Heart right ventricle (tissue), 16 donors: Measurements from ENCODE around the gene COL8A1. TPM values are rescaled to one million over a fixed set of nuclear protein-coding genes. Genes with fewer than 3 reads are reported as not detected.

Experiments used
- ATAC-seq, 8 donors: fragments of 200-7000 bp; cut with Tn5 transposase; one replicate each; pipeline ENCODE4 v1.9.1; 2020; ENCODE audit warnings: mild to moderate bottlenecking in 8 of 8, moderate library complexity in 8 of 8, moderate number of reproducible peaks in 1 of 8
- DNase-seq, 2 donors: peaks; one replicate each; pipeline ENCODE4 v3.0.0-alpha.2; 2020
- H3K27ac ChIP-seq, 10 donors: fragments of 200-600 bp; sonication (generic) in 2 of 10; one replicate each; pipeline versions ENCODE4 v1.5.0 to v1.8.0; 2020 to 2022; ENCODE audit warnings: mild to moderate bottlenecking in 3 of 10
- H3K27me3 ChIP-seq, 7 donors: fragments of 200-600 bp; one replicate each; pipeline ENCODE4 v1.8.0; 2021 to 2022; ENCODE audit warnings: mild to moderate bottlenecking in 2 of 7
- H3K36me3 ChIP-seq, 9 donors: fragments of 200-600 bp; sonication (generic) in 1 of 9; one replicate each; pipeline versions ENCODE4 v1.5.0 to v1.8.0; 2020 to 2022; ENCODE audit warnings: mild to moderate bottlenecking in 2 of 9
- H3K4me1 ChIP-seq, 9 donors: fragments of 200-600 bp; sonication (generic) in 1 of 9; one replicate each; pipeline versions ENCODE4 v1.5.0 to v1.8.0; 2020 to 2022; ENCODE audit warnings: mild to moderate bottlenecking in 4 of 9
- H3K4me3 ChIP-seq, 10 donors: fragments of 200-600 bp; sonication (generic) in 2 of 10; one replicate each; pipeline versions ENCODE4 v1.5.0 to v1.8.0; 2020 to 2022; ENCODE audit warnings: mild to moderate bottlenecking in 7 of 10, moderate library complexity in 2 of 10
- H3K9me3 ChIP-seq, 11 donors: fragments of 200-600 bp in 10 of 11; sonication (generic) in 2 of 11; one replicate each; pipeline versions ENCODE4 v1.5.0 to v1.8.0; 2013 to 2022; ENCODE audit warnings: mild to moderate bottlenecking in 2 of 11, control low read depth in 1 of 11, moderate library complexity in 1 of 11
- WGBS, 2 donors: extraction: QIAGEN DNeasy Blood & Tissue Kit; methylation state at CpG; one replicate each; pipeline ENCODE4 v1.1.7; 2013; ENCODE audit warnings: inconsistent platforms in 1 of 2; 5-methylcytosine and 5-hydroxymethylcytosine counted together
- intact Hi-C, 10 donors: fragments of 100-400 bp; cut with DNase I; formaldehyde crosslinking; loops; one replicate each; pipeline versions ENCODE4 v1.11.1 to v1.14.2; 2022
- polyA plus RNA-seq, 2 donors: library from polyadenylated mRNA; stranded (reverse); fragments of 200-250 nt; gene quantifications; one replicate each; pipeline ENCODE4 v1.2.3, GENCODE V29; 2013
- total RNA-seq, 10 donors: library from RNA; stranded (reverse); fragmentation: NEBNext Ultra II Directional in 3 of 10; extraction: Animal tissue kit (Norgen Biotek cat#: 25700) in 3 of 10; gene quantifications; one replicate each; pipeline versions ENCODE4 v1.2.1 to v1.2.4, GENCODE V29; 2021 to 2023
- TF ChIP-seq, protein P1 (sequence below), 9 donors: fragments of 200-600 bp; sonication (generic) in 2 of 9; IDR thresholded peaks; one replicate each; pipeline versions ENCODE4 v1.5.0 to v1.8.0; 2021 to 2022; ENCODE audit warnings: antibody characterized with exemption in 9 of 9, mild to moderate bottlenecking in 5 of 9, moderate library complexity in 1 of 9
- donor health status: Arrhythmogenic right ventricular cardiomyopathy.
- donor health status: ischemic (EF 13 %, LVEDD 7.1; RV severe dilation, severe dysfunction).
- donor health status: healthy with polysubstance abuse.
- donor health status: DM: no; HTN: yes; CAD: no.
- donor health status: DM: no; HTN: no; CAD: no.
- donor health status: ischemic (EF 25% LVEDD 6.9; RV normal size, moderate dysfunction).
- donor health status: ischemic (EF 25% LVEDD 5.7; RV mildly dilated, moderate dysfunction).
- donor health status: healthy.
- donor health status: DM: yes; HTN: yes; CAD: no.
- donor health status: Ischemic cardiomyopathy.
- donor health status: ischemic (EF 35%, LVEDD 5.7; RV mildly dilated, moderate dysfunction).
- donor health status: nonischemic (EF 11% LVEDD 7.7; RV severe dilation, severe dysfunction).
- donor health status: DM: yes; HTN: yes; CAD: no.
- donor health status: PGD.
- donor health status: ischemic (EF 29% LVEDD 5.4; RV normal size, mild dysfunction).
- donor health status: nonischemic (EF 23%, LVEDD 6.1; RV moderate dilation, normal function).

Gene COL8A1
- total and polyA plus RNA-seq, 12 donors = 7.5 to 32.2 (median 14.5) TPM

DNA sequence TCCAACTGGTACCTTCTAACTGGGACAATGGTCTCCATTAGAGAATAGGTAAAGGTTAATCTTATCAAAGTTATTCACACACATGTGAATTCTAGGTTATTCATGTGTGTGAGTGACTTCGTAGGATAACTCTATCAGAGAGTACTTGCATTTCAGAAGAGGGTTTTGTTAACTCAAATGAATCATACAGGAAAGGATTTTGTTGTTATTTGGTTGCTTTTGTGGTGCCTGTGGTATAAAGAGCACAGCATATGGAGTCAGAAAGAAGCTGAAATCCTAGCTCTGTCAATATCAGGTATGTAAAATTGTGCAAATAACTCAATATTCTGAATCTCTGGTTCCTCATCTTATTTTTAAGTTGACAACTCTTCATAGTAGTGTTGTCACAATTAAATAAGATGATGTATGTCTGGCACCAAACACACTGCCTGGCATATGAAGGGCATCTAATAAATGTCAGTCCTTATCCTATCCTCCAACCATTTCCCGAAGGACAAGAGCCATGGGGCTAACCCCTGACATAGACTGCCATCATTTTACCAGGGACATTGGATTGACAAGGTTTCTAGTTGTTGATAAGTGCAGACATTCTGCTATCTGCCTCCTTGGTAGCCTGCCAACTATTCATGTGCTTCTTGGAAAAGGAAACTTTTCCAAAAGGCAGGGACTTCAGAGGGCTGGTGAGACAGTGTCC, 130.6 kb downstream of the COL8A1 start:
- Histone ChIP-seq H3K4me3 (no peak overlapping the region), H3K27me3 (no peaks in the 10 kb centered on the region), H3K36me3 (no peaks in the 10 kb centered on the region), H3K4me1 (peaks cover 0 to 11% (median 0%) of the 10 kb centered on the region in 9 donors), H3K27ac (no peak overlapping the region), H3K9me3 (no peaks in the 10 kb centered on the region)
- TF ChIP-seq, protein P1, sequence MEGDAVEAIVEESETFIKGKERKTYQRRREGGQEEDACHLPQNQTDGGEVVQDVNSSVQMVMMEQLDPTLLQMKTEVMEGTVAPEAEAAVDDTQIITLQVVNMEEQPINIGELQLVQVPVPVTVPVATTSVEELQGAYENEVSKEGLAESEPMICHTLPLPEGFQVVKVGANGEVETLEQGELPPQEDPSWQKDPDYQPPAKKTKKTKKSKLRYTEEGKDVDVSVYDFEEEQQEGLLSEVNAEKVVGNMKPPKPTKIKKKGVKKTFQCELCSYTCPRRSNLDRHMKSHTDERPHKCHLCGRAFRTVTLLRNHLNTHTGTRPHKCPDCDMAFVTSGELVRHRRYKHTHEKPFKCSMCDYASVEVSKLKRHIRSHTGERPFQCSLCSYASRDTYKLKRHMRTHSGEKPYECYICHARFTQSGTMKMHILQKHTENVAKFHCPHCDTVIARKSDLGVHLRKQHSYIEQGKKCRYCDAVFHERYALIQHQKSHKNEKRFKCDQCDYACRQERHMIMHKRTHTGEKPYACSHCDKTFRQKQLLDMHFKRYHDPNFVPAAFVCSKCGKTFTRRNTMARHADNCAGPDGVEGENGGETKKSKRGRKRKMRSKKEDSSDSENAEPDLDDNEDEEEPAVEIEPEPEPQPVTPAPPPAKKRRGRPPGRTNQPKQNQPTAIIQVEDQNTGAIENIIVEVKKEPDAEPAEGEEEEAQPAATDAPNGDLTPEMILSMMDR (IDR thresholded peaks at IDR 0.05) = no peak
- WGBS, 2 donors = 44 to 56% methylated on average over 2 of the region's 2 CpGs
- no peak for DNase-seq
- intact Hi-C loops = no loop called here
- ATAC-seq = no peak

DNA sequence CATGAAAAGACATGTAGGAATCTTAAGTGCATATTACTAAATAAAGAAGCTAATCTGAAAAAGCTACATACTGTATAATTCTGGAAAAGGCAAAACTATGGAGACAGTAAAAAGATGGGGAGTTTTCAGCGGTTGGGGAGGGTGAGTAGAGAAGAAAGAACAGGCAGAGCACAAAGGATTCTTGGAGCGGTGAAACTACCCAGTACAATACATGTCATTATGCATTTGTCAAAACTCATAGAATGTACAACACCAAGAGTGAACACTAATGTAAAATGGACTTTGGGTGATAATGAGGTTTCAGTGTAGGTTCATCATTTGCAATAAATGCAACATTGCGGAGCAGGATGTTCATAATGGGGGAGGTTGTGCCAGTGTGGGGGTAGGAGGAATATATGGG, 133.8 kb downstream of the COL8A1 start:
- ATAC-seq = no peak
- 94 to 98% methylated on average over 3 of the region's 3 CpGs for WGBS, 2 donors
- intact Hi-C loops = no loop called here

DNA sequence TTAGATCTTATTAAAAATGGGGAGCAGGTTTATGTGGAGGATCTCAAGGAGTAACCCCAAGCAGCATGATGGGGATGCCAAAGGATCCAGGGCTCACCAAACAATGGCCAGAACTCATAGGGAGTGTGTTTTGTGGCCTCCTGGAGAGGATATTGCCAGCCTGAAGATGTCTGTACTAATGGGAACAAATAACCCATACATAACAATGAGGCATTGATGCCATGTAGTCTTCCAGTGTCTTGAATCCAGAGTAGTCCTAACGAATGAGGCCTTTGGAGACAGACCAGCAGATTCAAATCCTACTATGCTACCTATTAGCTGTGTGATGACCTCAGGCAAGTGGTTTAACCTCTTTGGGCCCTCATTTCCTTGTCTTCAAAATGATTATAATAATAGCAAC, 134.3 kb downstream of the COL8A1 start:
- Histone ChIP-seq H3K9me3 (no peaks in the 10 kb centered on the region), H3K27me3 (no peaks in the 10 kb centered on the region), H3K4me3 (no peak overlapping the region), H3K27ac (no peak overlapping the region), H3K36me3 (no peaks in the 10 kb centered on the region), H3K4me1 (peaks cover 0 to 9% (median 0%) of the 10 kb centered on the region in 9 donors)
- DNase-seq (no peak), ATAC-seq (no peak)
- intact Hi-C loops = no loop called here
- 85 to 87% methylated on average over 1 of the region's 1 CpG for WGBS, 2 donors
- TF ChIP-seq, protein P1 (IDR thresholded peaks at IDR 0.05) = no peak

More for the DNA sequence above, 133.8 kb downstream of the COL8A1 start:
- H3K4me1 ChIP-seq = peaks cover 0 to 9% (median 0%) of the 10 kb centered on the region in 9 donors
- no peaks in the 10 kb centered on the region for H3K36me3 ChIP-seq
- H3K4me3 ChIP-seq = no peak overlapping the region
- no peaks in the 10 kb centered on the region for H3K9me3 ChIP-seq
- TF ChIP-seq, protein P1 (IDR thresholded peaks at IDR 0.05) = no peak
- no peak for DNase-seq
- no peak overlapping the region for H3K27ac ChIP-seq
- no peaks in the 10 kb centered on the region for H3K27me3 ChIP-seq

DNA sequence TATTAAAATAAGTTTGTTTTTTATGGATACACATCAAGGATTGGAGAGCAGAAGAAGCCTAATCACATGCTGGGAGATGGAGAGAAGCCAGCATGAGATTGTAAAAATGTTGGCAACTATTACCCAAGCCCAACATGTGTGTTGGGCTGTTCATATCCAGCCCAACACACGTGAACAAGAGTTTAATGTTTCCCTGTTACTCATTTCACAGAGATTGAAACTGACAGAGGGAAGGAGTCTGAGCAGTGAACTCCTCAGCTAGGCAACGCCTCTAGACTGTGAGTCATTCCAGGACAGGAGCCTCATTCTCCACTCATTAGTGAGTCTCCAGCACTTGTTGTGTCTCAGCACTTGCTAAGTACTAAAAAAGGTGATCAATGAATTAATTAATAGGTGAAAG, 136.1 kb downstream of the COL8A1 start:
- TF ChIP-seq, protein P1 (IDR thresholded peaks at IDR 0.05) = no peak

More for the DNA sequence above, 136.1 kb downstream of the COL8A1 start:
- DNase-seq (no peak), ATAC-seq (peak in 3 of 8 donors; percentile 11 to 62 (median 21))
- Histone ChIP-seq H3K27ac (no peak overlapping the region), H3K4me1 (peaks cover 0 to 5% (median 0%) of the 10 kb centered on the region in 9 donors), H3K27me3 (no peaks in the 10 kb centered on the region), H3K36me3 (no peaks in the 10 kb centered on the region), H3K9me3 (no peaks in the 10 kb centered on the region), H3K4me3 (no peak overlapping the region)
- intact Hi-C loops = no loop called here
- whole genome bisulfite sequencing, 2 donors = 49 to 55% methylated on average over 2 of the region's 2 CpGs
